IPS-18c (cell line): ENCODE data around the gene EYA2.

ENCODE experiments used
- H3K4me3 ChIP-seq: 2 replicates; pipeline ENCODE4 v1.7.0; 2013; ENCODE audit warnings: low read depth, mild to moderate bottlenecking, low read length, moderate library complexity; ENCODE audit not compliant: insufficient read depth
- H3K9me3 ChIP-seq: one replicate; pipeline ENCODE4 v1.6.1; 2013; ENCODE audit warnings: mild to moderate bottlenecking, low read length, moderate library complexity; ENCODE audit not compliant: control insufficient read depth, insufficient read depth

Gene EYA2

GRCh38 chr20:46890682-46891081, 4.0 kb upstream of the EYA2 start:
- Histone ChIP-seq H3K4me3 (no peak overlapping the region), H3K9me3 (no peaks in the 10 kb centered on the region)

GRCh38 chr20:46893051-46893450, 1.6 kb upstream of the EYA2 start:
- Histone ChIP-seq H3K9me3 (no peaks in the 10 kb centered on the region), H3K4me3 (no peak overlapping the region)

GRCh38 chr20:46893877-46894578, 615 bp upstream of the EYA2 start:
- Histone ChIP-seq H3K9me3 (no peaks in the 10 kb centered on the region), H3K4me3 (no peak overlapping the region)

GRCh38 chr20:46894971-46895905, 595 bp downstream of the EYA2 start:
- peak overlapping the region; percentile 68 for H3K4me3 ChIP-seq
- no peaks in the 10 kb centered on the region for H3K9me3 ChIP-seq

- Histone ChIP-seq H3K9me3 (no peaks in the 10 kb centered on the region), H3K4me3 (peak overlapping the region; percentile 12)
Observed at GRCh38 chr20:46895906-46896242, 1.2 kb downstream of the EYA2 start.

GRCh38 chr20:46897328-46897880, 2.8 kb downstream of the EYA2 start:
- H3K9me3 ChIP-seq, result no peaks in the 10 kb centered on the region
- H3K4me3 ChIP-seq, result no peak overlapping the region

GRCh38 chr20:46898423-46898822, 3.8 kb downstream of the EYA2 start:
- no peak overlapping the region for H3K4me3 ChIP-seq
- no peaks in the 10 kb centered on the region for H3K9me3 ChIP-seq

GRCh38 chr20:46899621-46900020, 5.0 kb downstream of the EYA2 start:
- no peak overlapping the region for H3K4me3 ChIP-seq
- H3K9me3 ChIP-seq, result no peaks in the 10 kb centered on the region

- H3K9me3 ChIP-seq, result no peaks in the 10 kb centered on the region
- no peak overlapping the region for H3K4me3 ChIP-seq
Observed at GRCh38 chr20:46900086-46900485, 5.4 kb downstream of the EYA2 start.

GRCh38 chr20:46900826-46901225, 6.2 kb downstream of the EYA2 start:
- H3K9me3 ChIP-seq, result no peaks in the 10 kb centered on the region
- no peak overlapping the region for H3K4me3 ChIP-seq

- no peak overlapping the region for H3K4me3 ChIP-seq
- no peaks in the 10 kb centered on the region for H3K9me3 ChIP-seq
Observed at GRCh38 chr20:46901638-46902037, 7.0 kb downstream of the EYA2 start.

GRCh38 chr20:46903256-46903655, 8.6 kb downstream of the EYA2 start:
- Histone ChIP-seq H3K4me3 (no peak overlapping the region), H3K9me3 (no peaks in the 10 kb centered on the region)

- no peak overlapping the region for H3K4me3 ChIP-seq
- no peaks in the 10 kb centered on the region for H3K9me3 ChIP-seq
Observed at GRCh38 chr20:46903937-46904336, 9.3 kb downstream of the EYA2 start.

- Histone ChIP-seq H3K9me3 (no peaks in the 10 kb centered on the region), H3K4me3 (no peak overlapping the region)
Observed at GRCh38 chr20:46905364-46906125, 10.9 kb downstream of the EYA2 start.

GRCh38 chr20:46913329-46914044, 18.8 kb downstream of the EYA2 start:
- H3K4me3 ChIP-seq, result no peak overlapping the region

GRCh38 chr20:46914789-46915379, 20.2 kb downstream of the EYA2 start:
- H3K4me3 ChIP-seq, result no peak overlapping the region
- no peaks in the 10 kb centered on the region for H3K9me3 ChIP-seq

More at GRCh38 chr20:46913329-46914044, 18.8 kb downstream of the EYA2 start:
- H3K9me3 ChIP-seq, result no peaks in the 10 kb centered on the region
